ENCODE measurements around the gene TPSD1.
"Not testable (repeated sequence)": the region's sequence is repeated elsewhere in the genome, so short reads cannot be mapped to it uniquely, and the experiment has no call there.

TPSD1 gene

GRCh38 chr16:1217526-1217925 lies 38.3 kb upstream of the TPSD1 start:
- H3K9me3 Mint-ChIP-seq, result no peaks in the 10 kb centered on the region
- H3K36me3 Mint-ChIP-seq (ENCODE audit: low read depth), result no peaks in the 10 kb centered on the region
- H3K4me3 Mint-ChIP-seq, result no peak overlapping the region
- no peak overlapping the region for H3K27ac Mint-ChIP-seq
- no peaks in the 10 kb centered on the region for H3K4me1 Mint-ChIP-seq (ENCODE audit: low read depth)
- no peaks in the 10 kb centered on the region for H3K27me3 Mint-ChIP-seq

GRCh38 chr16:1218061-1218929 lies 37.6 kb upstream of the TPSD1 start:
- Mint-ChIP-seq H3K9me3 (no peaks in the 10 kb centered on the region), H3K27ac (no peak overlapping the region), H3K4me3 (no peak overlapping the region), H3K27me3 (no peaks in the 10 kb centered on the region), H3K4me1 (ENCODE audit: low read depth) (no peaks in the 10 kb centered on the region), H3K36me3 (ENCODE audit: low read depth) (no peaks in the 10 kb centered on the region)

- Mint-ChIP-seq H3K4me3 (no peak overlapping the region), H3K27ac (no peak overlapping the region), H3K27me3 (no peaks in the 10 kb centered on the region), H3K9me3 (no peaks in the 10 kb centered on the region), H3K4me1 (ENCODE audit: low read depth) (no peaks in the 10 kb centered on the region), H3K36me3 (ENCODE audit: low read depth) (no peaks in the 10 kb centered on the region)
Measured at GRCh38 chr16:1218930-1219611, 36.8 kb upstream of the TPSD1 start.

- no peak overlapping the region for H3K4me3 Mint-ChIP-seq
Measured at GRCh38 chr16:1220098-1220728, 35.7 kb upstream of the TPSD1 start.

GRCh38 chr16:1220841-1221627 lies 34.8 kb upstream of the TPSD1 start:
- Mint-ChIP-seq H3K27me3 (no peaks in the 10 kb centered on the region), H3K36me3 (ENCODE audit: low read depth) (no peaks in the 10 kb centered on the region), H3K4me1 (ENCODE audit: low read depth) (no peaks in the 10 kb centered on the region), H3K4me3 (no peak overlapping the region), H3K27ac (no peak overlapping the region), H3K9me3 (no peaks in the 10 kb centered on the region)

More at GRCh38 chr16:1220098-1220728, 35.7 kb upstream of the TPSD1 start:
- Mint-ChIP-seq H3K36me3 (ENCODE audit: low read depth) (no peaks in the 10 kb centered on the region), H3K27ac (no peak overlapping the region), H3K9me3 (no peaks in the 10 kb centered on the region), H3K27me3 (no peaks in the 10 kb centered on the region), H3K4me1 (ENCODE audit: low read depth) (no peaks in the 10 kb centered on the region)

GRCh38 chr16:1221628-1222552 lies 34.0 kb upstream of the TPSD1 start:
- H3K4me1 Mint-ChIP-seq (ENCODE audit: low read depth), result no peaks in the 10 kb centered on the region
- no peaks in the 10 kb centered on the region for H3K27me3 Mint-ChIP-seq
- no peaks in the 10 kb centered on the region for H3K36me3 Mint-ChIP-seq (ENCODE audit: low read depth)
- H3K4me3 Mint-ChIP-seq, result no peak overlapping the region
- no peak overlapping the region for H3K27ac Mint-ChIP-seq
- H3K9me3 Mint-ChIP-seq, result no peaks in the 10 kb centered on the region

- Mint-ChIP-seq H3K36me3 (ENCODE audit: low read depth) (no peaks in the 10 kb centered on the region), H3K4me3 (no peak overlapping the region), H3K9me3 (no peaks in the 10 kb centered on the region), H3K27ac (no peak overlapping the region), H3K4me1 (ENCODE audit: low read depth) (no peaks in the 10 kb centered on the region), H3K27me3 (no peaks in the 10 kb centered on the region)
Measured at GRCh38 chr16:1222553-1223354, 33.1 kb upstream of the TPSD1 start.

- Mint-ChIP-seq H3K9me3 (no peaks in the 10 kb centered on the region), H3K4me1 (ENCODE audit: low read depth) (no peaks in the 10 kb centered on the region), H3K27me3 (no peaks in the 10 kb centered on the region), H3K27ac (no peak overlapping the region), H3K36me3 (ENCODE audit: low read depth) (no peaks in the 10 kb centered on the region), H3K4me3 (no peak overlapping the region)
Measured at GRCh38 chr16:1223355-1224214, 32.3 kb upstream of the TPSD1 start.

GRCh38 chr16:1224558-1224957 lies 31.3 kb upstream of the TPSD1 start:
- H3K4me3 Mint-ChIP-seq, result no peak overlapping the region
- H3K9me3 Mint-ChIP-seq, result no peaks in the 10 kb centered on the region
- H3K4me1 Mint-ChIP-seq (ENCODE audit: low read depth), result no peaks in the 10 kb centered on the region
- no peaks in the 10 kb centered on the region for H3K27me3 Mint-ChIP-seq
- no peak overlapping the region for H3K27ac Mint-ChIP-seq
- H3K36me3 Mint-ChIP-seq (ENCODE audit: low read depth), result no peaks in the 10 kb centered on the region

- Mint-ChIP-seq H3K9me3 (no peaks in the 10 kb centered on the region), H3K36me3 (ENCODE audit: low read depth) (no peaks in the 10 kb centered on the region), H3K27me3 (no peaks in the 10 kb centered on the region), H3K4me1 (ENCODE audit: low read depth) (no peaks in the 10 kb centered on the region), H3K27ac (no peak within 1 kb of the TSS), H3K4me3 (no peak within 1 kb of the TSS)
Measured at GRCh38 chr16:1225051-1225451, 30.8 kb upstream of the TPSD1 start, which contains the start of gene TPSG1. TSS of gene TPSG1 (minus strand) at chr16:1225268. CDS start at chr16:1225252, 16 bp downstream.

GRCh38 chr16:1225728-1226311 lies 30.0 kb upstream of the TPSD1 start:
- not testable (repeated sequence) for H3K36me3 Mint-ChIP-seq (ENCODE audit: low read depth); H3K27me3 Mint-ChIP-seq; H3K27ac Mint-ChIP-seq; H3K4me1 Mint-ChIP-seq (ENCODE audit: low read depth); H3K9me3 Mint-ChIP-seq; H3K4me3 Mint-ChIP-seq

GRCh38 chr16:1226692-1227091 lies 29.2 kb upstream of the TPSD1 start:
- not testable (repeated sequence) for H3K27me3 Mint-ChIP-seq; H3K9me3 Mint-ChIP-seq; H3K4me1 Mint-ChIP-seq (ENCODE audit: low read depth); H3K27ac Mint-ChIP-seq; H3K4me3 Mint-ChIP-seq; H3K36me3 Mint-ChIP-seq (ENCODE audit: low read depth)

Data from stimulated activated naive CD8-positive, alpha-beta T cell treated with anti-CD3 and anti-CD28 coated beads, Interleukin-15, Interleukin-2, amounts not matched to agents 100 ng/mL and 50 ng/mL, for 24 hours (primary cell).